Stimulated activated CD4-positive, alpha-beta T cell treated with anti-CD3 and anti-CD28 coated beads, TNF-alpha, amount 100 ng/mL, for 1 hour (primary cell): Measurements from ENCODE around the gene RNF121.

ENCODE experiments used
- DNase-seq, 3 donors: peaks; one replicate each; pipeline ENCODE4 v3.0.0-alpha.2; 2020; ENCODE audit warnings: low read depth in 3 of 3, low spot score in 1 of 3

Gene RNF121

GRCh38 chr11:72037554-72038311, 108.9 kb downstream of the RNF121 start:
- no peak for DNase-seq

- DNase-seq = no peak
These were observed 109.6 kb downstream of the RNF121 start for GRCh38 chr11:72038491-72038890.

DNA sequence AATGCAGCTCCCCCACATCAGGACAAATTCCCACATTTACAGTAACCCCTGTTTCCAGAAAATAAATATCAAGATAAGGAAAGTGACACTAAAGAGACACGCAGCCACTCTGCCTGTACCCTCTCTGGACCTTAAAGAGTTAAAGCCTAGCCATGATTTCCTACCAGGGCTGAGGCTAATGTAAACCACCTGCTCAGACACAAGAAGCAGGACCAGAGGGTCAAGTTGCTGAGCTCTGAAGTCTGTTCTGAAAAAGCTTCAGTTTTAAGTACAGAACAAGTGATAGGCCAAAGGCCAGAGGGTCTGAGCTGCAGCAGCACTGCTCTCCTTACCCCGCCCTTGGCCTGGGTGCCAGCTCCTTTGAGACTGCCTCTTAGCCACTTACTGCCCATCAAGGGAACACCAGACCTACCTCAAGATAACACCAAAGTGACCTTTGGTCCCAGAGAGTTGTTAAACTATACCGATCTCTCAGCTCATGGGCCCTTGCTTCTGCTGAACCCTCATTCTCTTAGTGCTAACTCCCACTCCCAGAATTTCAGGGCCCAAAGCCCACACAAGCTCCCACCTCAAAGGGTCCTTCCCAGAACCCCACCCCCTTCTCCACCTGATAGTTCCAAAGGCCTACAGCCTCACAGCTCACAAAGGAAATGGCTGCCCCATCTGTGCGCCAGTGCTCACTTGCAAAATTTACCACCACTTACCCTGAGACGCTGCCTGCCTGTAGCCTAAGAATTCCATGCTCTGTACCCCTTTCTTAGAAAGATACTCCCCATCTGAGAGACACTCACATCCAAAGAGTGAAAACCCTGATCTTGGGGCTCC, 110.4 kb downstream of the RNF121 start:
- DNase-seq = no peak

DNA sequence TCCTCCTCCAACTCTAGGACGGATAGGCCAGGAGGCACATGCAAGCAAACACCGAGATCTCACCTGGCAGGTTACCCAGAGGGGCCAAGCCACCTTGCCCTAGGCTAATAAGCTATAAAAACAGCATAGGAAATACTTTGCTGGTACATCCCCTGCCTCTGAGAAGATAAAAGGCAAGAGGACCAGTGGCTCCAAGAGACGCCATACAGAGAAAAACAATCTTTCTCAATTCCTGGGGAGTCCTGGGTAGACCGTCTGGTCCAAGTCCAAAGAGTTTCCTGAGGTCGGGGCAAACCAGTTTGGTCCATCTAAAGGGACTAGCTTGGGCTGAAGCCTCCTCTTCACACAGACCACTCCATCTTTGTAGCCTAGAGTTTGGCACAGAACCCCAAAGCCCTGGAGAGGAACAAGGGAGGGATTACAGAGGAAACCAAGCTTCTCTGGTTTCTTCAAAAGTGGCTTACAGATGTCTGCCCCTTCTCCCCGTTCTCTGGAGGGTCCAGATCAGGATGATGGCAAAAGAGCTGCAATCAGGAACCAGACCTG, 111.1 kb downstream of the RNF121 start:
- no peak for DNase-seq

- DNase-seq = peak; percentile 51 to 59 (median 54)
These were observed 111.9 kb downstream of the RNF121 start for GRCh38 chr11:72040491-72041363.

- DNase-seq = peak in 2 of 3 donors; percentile 1 to 27
These were observed 112.7 kb downstream of the RNF121 start for GRCh38 chr11:72041364-72042063.

DNA sequence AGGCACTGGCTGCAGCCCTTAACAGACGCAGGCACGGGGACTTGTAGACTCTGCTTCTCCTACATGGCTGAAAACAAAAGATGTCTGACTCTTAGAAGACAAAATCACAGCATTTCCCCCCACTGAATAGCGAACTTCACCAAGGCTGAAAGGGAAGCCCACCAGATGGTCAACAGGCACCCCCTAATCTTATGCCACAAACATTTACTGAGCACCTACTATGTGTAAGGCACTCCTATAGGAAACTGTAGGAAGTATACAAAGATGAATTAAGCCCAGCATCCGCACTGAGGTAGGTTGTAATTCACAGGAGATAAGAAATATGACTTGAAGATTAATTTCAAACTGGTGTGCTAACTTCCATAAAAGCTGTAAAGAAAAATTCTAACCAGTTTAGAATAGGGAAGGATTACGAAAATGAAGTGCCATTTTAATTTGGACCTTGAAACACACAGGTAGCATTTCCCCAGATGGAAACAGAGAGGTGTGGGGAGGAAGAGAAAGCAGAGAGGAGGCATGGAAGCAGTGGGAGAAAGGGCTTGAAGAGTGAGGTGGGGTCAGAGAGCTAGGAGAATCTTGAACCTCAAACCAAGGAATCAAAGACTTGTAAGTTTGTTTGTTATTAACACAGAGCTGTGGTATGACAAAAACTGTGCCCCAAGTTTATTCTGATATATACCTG, 113.4 kb downstream of the RNF121 start:
- no peak for DNase-seq

- no peak for DNase-seq
These were observed 117.0 kb downstream of the RNF121 start for GRCh38 chr11:72045849-72046248.
